K562 (cell line): ENCODE data around the gene NRSN2. TPM values are rescaled to one million over a fixed set of nuclear protein-coding genes. Genes with fewer than 3 reads are reported as not detected.
A peak's percentile ranks its signal among the peaks of the same experiment; 100 is the strongest.

Source experiments
- FOXA1 ChIP-seq: fragments of 450-650 bp; IDR thresholded peaks from 2 replicates; pipeline ENCODE4 v1.6.1; 2016; ENCODE audit warnings: mild to moderate bottlenecking, borderline replicate concordance
- JUND ChIP-seq, 2 experiments: IDR thresholded peaks; 2 replicates in 1 of 2; 3 replicates in 1 of 2; pipeline ENCODE4 v1.6.1; 2011; ENCODE audit warnings: borderline replicate concordance in 2 of 2, low read depth in 2 of 2, low read length in 2 of 2, improper control_type of control experiment in 1 of 2, missing biosample characterization in 1 of 2, missing genetic modification characterization in 1 of 2, missing genetic modification reagents in 1 of 2
- POLR2H ChIP-seq: IDR thresholded peaks from 2 replicates; pipeline ENCODE4 v1.6.1; 2016; ENCODE audit warnings: missing genetic modification characterization, low read depth, mild to moderate bottlenecking, control low read depth, missing compliant biosample characterization, moderate library complexity
- SMAD1 ChIP-seq: fragments of 150-350 bp; IDR thresholded peaks from 2 replicates; pipeline ENCODE4 v1.6.1; 2014; ENCODE audit warnings: low read length, low read depth; ENCODE audit not compliant: partially characterized antibody
- SMARCA5 ChIP-seq: fragments of 450-650 bp; IDR thresholded peaks from 2 replicates; pipeline ENCODE4 v1.6.1; 2016
- SOX6 ChIP-seq: fragments of 450-650 bp; IDR thresholded peaks from 2 replicates; pipeline ENCODE4 v1.6.1; 2014; ENCODE audit warnings: mild to moderate bottlenecking
- TCFL5 ChIP-seq: fragments of 250-450 bp; sonication (Bioruptor Pico); conservative IDR thresholded peaks from 2 replicates; pipeline ENCODE4 v1.6.1; 2021; ENCODE audit warnings: mild to moderate bottlenecking, moderate library complexity, matching md5 sums
- XRCC3 ChIP-seq: fragments of 450-650 bp; IDR thresholded peaks from 2 replicates; pipeline ENCODE4 v1.6.1; 2017; ENCODE audit warnings: mild to moderate bottlenecking, moderate library complexity
- ZNF561 ChIP-seq: fragments of 450-650 bp; formaldehyde crosslinking; conservative IDR thresholded peaks from 2 replicates; pipeline ENCODE4 v1.4.0; 2020; ENCODE audit warnings: mild to moderate bottlenecking, moderate library complexity
- ZNF699 ChIP-seq: fragments of 250-450 bp; sonication (Bioruptor Pico); IDR thresholded peaks from 2 replicates; pipeline ENCODE4 v1.8.0; 2021; ENCODE audit warnings: mild to moderate bottlenecking, moderate library complexity; ENCODE audit not compliant: insufficient replicate concordance
- polyA plus RNA-seq, 8 experiments: library from polyadenylated mRNA; depleted of rRNA in 4 of 8; stranded (reverse) in 5 of 8; unstranded in 3 of 8; fragments of >200 nt; fragmentation: Nextera tagmentation in 2 of 8; fragmentation: Illumina TruSeq in 1 of 8; extraction: Ambion mirVana in 2 of 8; extraction: Trizol in 1 of 8; gene quantifications; 2 replicates each; pipeline versions ENCODE4 v1.2.1 to v1.2.3, GENCODE V29; 2011 to 2014; ENCODE audit warnings: inconsistent platforms in 1 of 8, missing spikeins in 1 of 8
- total RNA-seq, 7 experiments: library from RNA; depleted of rRNA in 6 of 7; stranded (reverse); fragments of >200 nt in 6 of 7; fragmentation: Illumina TruSeq in 2 of 7; extraction: Trizol in 2 of 7; gene quantifications; 2 replicates each; pipeline versions ENCODE4 v1.2.1 to v1.2.3, GENCODE V29; 2011 to 2021; ENCODE audit warnings: low replicate concordance in 1 of 7
- TF ChIP-seq, protein P1 (sequence below), 3 experiments: fragments of 200-800 bp in 1 of 3; fragments of 250-450 bp in 1 of 3; fragments of 450-650 bp in 1 of 3; sonication (Bioruptor Pico) in 1 of 3; sonication (Bioruptor generic) in 1 of 3; formaldehyde crosslinking in 1 of 3; IDR thresholded peaks; 2 replicates each; pipeline versions ENCODE4 v1.6.1 to v1.8.0; 2016 to 2022; ENCODE audit warnings: mild to moderate bottlenecking in 2 of 3, missing genetic modification characterization in 2 of 3, missing compliant biosample characterization in 1 of 3, moderate library complexity in 1 of 3
- TF ChIP-seq, protein P2 (sequence below): fragments of 450-650 bp; IDR thresholded peaks from 2 replicates; pipeline ENCODE4 v1.6.1; 2016; ENCODE audit warnings: low read depth
- TF ChIP-seq, protein P3 (sequence below): sonication (generic); formaldehyde crosslinking; IDR thresholded peaks from 2 replicates; pipeline ENCODE4 v1.8.1; 2022; ENCODE audit warnings: missing genetic modification reagents

The NRSN2 gene
- total and polyA plus RNA-seq, 9 of the 15 experiments (the other 6 are each of a cell fraction or from before 2014, with no cell fraction given), result 7.5 to 29.7 (median 11.1) TPM

DNA sequence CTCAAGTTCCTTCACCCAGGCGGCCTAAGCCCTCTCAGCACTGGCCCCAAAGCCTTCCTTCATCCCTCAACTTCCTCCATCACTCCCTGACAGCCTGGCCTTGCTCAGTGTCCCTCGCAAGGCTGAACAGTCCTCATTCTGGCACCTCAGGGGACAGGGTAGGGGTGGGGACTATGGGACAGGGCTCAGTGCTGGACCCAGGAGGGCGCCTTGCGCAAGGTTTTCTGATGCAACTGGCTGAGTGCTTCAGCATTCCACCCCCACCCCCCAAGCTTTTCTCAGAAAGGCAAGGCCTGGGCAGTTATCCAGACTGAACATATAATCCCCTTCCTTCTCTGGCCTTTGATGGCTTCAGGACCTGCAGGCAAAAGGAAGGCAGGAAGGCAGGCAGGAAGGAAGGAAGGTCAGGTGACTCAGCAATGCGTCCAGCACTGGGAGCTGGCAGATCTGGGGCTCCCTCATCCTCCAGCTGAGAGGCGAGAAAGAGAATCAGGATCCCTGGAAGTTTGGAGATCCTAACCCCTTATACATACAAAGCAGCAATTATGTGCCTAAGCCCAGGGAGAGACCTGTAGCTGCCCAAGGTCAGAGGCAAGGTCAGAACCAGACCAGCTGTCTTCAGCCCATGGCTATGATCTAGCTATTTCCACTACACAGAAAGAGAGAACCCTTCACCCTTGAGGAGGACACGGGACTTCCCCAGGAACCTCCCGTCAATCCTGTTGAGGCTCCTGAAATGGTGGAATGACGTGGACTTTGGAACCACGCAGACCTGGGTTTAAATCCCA is 25.0 kb downstream of the NRSN2 start (continued):
- peak; percentile 51 for TF ChIP-seq ZNF699
- no peak for TF ChIP-seq XRCC3
- TF ChIP-seq SMAD1, result no peak
- no peak for TF ChIP-seq FOXA1
- no peak for TF ChIP-seq ZNF561 (CRISPR knock-in tag)
- peak; percentile 89 for TF ChIP-seq JUND (IDR thresholded peaks at IDR 0.05; ENCODE audit: borderline replicate concordance, low read depth, low read length)
- TF ChIP-seq JUND (tag; IDR thresholded peaks at IDR 0.05; ENCODE audit: borderline replicate concordance, low read depth, low read length), result peak; percentile 87; the same call in 2 of the 3 replicates
- TF ChIP-seq POLR2H (tag), result peak; percentile 49
- TF ChIP-seq SOX6, result peak; percentile 82
- TF ChIP-seq SMARCA5, result no peak
- peak; percentile 17; the same call in 1 of the 2 replicates for TF ChIP-seq TCFL5 (CRISPR knock-in tag)
- TF ChIP-seq, protein P1, sequence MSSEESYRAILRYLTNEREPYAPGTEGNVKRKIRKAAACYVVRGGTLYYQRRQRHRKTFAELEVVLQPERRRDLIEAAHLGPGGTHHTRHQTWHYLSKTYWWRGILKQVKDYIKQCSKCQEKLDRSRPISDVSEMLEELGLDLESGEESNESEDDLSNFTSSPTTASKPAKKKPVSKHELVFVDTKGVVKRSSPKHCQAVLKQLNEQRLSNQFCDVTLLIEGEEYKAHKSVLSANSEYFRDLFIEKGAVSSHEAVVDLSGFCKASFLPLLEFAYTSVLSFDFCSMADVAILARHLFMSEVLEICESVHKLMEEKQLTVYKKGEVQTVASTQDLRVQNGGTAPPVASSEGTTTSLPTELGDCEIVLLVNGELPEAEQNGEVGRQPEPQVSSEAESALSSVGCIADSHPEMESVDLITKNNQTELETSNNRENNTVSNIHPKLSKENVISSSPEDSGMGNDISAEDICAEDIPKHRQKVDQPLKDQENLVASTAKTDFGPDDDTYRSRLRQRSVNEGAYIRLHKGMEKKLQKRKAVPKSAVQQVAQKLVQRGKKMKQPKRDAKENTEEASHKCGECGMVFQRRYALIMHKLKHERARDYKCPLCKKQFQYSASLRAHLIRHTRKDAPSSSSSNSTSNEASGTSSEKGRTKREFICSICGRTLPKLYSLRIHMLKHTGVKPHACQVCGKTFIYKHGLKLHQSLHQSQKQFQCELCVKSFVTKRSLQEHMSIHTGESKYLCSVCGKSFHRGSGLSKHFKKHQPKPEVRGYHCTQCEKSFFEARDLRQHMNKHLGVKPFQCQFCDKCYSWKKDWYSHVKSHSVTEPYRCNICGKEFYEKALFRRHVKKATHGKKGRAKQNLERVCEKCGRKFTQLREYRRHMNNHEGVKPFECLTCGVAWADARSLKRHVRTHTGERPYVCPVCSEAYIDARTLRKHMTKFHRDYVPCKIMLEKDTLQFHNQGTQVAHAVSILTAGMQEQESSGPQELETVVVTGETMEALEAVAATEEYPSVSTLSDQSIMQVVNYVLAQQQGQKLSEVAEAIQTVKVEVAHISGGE (CRISPR knock-in tag; IDR thresholded peaks at IDR 0.05), result peak in 1 of 3 experiments; percentile 64; a peak in 1 of 6 replicates
- TF ChIP-seq, protein P2, sequence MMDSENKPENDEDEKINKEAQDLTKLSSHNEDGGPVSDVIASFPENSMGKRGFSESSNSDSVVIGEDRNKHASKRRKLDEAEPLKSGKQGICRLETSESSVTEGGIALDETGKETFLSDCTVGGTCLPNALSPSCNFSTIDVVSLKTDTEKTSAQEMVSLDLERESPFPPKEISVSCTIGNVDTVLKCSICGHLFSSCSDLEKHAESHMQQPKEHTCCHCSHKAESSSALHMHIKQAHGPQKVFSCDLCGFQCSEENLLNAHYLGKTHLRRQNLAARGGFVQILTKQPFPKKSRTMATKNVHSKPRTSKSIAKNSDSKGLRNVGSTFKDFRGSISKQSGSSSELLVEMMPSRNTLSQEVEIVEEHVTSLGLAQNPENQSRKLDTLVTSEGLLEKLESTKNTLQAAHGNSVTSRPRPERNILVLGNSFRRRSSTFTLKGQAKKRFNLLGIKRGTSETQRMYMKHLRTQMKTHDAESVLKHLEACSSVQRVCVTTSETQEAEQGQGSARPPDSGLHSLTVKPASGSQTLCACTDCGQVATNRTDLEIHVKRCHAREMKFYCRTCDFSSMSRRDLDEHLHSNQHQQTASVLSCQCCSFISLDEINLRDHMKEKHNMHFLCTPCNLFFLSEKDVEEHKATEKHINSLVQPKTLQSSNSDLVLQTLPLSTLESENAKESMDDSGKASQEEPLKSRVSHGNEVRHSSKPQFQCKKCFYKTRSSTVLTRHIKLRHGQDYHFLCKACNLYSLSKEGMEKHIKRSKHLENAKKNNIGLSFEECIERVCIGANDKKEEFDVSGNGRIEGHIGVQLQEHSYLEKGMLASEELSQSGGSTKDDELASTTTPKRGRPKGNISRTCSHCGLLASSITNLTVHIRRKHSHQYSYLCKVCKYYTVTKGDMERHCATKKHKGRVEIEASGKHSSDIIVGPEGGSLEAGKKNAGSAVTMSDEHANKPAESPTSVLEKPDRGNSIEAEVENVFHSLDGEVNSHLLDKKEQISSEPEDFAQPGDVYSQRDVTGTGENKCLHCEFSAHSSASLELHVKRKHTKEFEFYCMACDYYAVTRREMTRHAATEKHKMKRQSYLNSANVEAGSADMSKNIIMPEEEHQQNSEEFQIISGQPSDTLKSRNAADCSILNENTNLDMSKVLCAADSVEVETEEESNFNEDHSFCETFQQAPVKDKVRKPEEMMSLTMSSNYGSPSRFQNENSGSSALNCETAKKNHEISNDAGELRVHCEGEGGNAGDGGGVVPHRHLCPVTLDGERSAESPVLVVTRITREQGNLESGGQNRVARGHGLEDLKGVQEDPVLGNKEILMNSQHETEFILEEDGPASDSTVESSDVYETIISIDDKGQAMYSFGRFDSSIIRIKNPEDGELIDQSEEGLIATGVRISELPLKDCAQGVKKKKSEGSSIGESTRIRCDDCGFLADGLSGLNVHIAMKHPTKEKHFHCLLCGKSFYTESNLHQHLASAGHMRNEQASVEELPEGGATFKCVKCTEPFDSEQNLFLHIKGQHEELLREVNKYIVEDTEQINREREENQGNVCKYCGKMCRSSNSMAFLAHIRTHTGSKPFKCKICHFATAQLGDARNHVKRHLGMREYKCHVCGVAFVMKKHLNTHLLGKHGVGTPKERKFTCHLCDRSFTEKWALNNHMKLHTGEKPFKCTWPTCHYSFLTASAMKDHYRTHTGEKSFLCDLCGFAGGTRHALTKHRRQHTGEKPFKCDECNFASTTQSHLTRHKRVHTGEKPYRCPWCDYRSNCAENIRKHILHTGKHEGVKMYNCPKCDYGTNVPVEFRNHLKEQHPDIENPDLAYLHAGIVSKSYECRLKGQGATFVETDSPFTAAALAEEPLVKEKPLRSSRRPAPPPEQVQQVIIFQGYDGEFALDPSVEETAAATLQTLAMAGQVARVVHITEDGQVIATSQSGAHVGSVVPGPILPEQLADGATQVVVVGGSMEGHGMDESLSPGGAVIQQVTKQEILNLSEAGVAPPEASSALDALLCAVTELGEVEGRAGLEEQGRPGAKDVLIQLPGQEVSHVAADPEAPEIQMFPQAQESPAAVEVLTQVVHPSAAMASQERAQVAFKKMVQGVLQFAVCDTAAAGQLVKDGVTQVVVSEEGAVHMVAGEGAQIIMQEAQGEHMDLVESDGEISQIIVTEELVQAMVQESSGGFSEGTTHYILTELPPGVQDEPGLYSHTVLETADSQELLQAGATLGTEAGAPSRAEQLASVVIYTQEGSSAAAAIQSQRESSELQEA, result no peak
- TF ChIP-seq, protein P3, sequence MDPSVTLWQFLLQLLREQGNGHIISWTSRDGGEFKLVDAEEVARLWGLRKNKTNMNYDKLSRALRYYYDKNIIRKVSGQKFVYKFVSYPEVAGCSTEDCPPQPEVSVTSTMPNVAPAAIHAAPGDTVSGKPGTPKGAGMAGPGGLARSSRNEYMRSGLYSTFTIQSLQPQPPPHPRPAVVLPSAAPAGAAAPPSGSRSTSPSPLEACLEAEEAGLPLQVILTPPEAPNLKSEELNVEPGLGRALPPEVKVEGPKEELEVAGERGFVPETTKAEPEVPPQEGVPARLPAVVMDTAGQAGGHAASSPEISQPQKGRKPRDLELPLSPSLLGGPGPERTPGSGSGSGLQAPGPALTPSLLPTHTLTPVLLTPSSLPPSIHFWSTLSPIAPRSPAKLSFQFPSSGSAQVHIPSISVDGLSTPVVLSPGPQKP (CRISPR knock-in tag), result no peak
